D721Med (cell line): ENCODE data around the gene RCSD1.

Experiments
- DNase-seq: peaks from one replicate; pipeline ENCODE4 v3.0.0; 2011; ENCODE audit warnings: low spot score; ENCODE audit not compliant: insufficient read length
- FAIRE-seq: peaks from 2 replicates; lab custom pipeline; 2011; peaks lifted over from hg19 to GRCh38; lab: Jason Lieb, UNC
- CTCF ChIP-seq: IDR thresholded peaks from 2 replicates; pipeline ENCODE4 v1.5.1; 2012; ENCODE audit warnings: mild to moderate bottlenecking, control low read depth; ENCODE audit not compliant: insufficient read depth; ENCODE audit errors: missing control alignments

RCSD1 gene

GRCh38 chr1:167592475-167592874 is 37.6 kb upstream of the RCSD1 start:
- no peak for TF ChIP-seq CTCF
- FAIRE-seq (no peak), DNase-seq (no peak)

- DNase-seq (no peak), FAIRE-seq (no peak)
- no peak for TF ChIP-seq CTCF
Observed at GRCh38 chr1:167593860-167594259, 36.2 kb upstream of the RCSD1 start.

GRCh38 chr1:167594822-167595221 is 35.2 kb upstream of the RCSD1 start:
- TF ChIP-seq CTCF, result no peak
- DNase-seq, result no peak
- FAIRE-seq, result no peak

- TF ChIP-seq CTCF, result peak; percentile 47
- FAIRE-seq, result peak; percentile 66
- no peak for DNase-seq
Observed at GRCh38 chr1:167599957-167600581, 30.0 kb upstream of the RCSD1 start.

- no peak for TF ChIP-seq CTCF
- no peak for FAIRE-seq
- no peak for DNase-seq
Observed at GRCh38 chr1:167601442-167602383, 28.3 kb upstream of the RCSD1 start.

GRCh38 chr1:167602840-167603239 is 27.2 kb upstream of the RCSD1 start:
- no peak for FAIRE-seq
- no peak for TF ChIP-seq CTCF
- DNase-seq, result no peak
